D721Med (cell line): ENCODE measurements around the gene FILIP1L.

Source experiments
- DNase-seq: peaks from one replicate; pipeline ENCODE4 v3.0.0; 2011; ENCODE audit warnings: low spot score; ENCODE audit not compliant: insufficient read length
- FAIRE-seq: peaks from 2 replicates; lab custom pipeline; 2011; peaks lifted over from hg19 to GRCh38; lab: Jason Lieb, UNC
- CTCF ChIP-seq: IDR thresholded peaks from 2 replicates; pipeline ENCODE4 v1.5.1; 2012; ENCODE audit warnings: mild to moderate bottlenecking, control low read depth; ENCODE audit not compliant: insufficient read depth; ENCODE audit errors: missing control alignments

Gene FILIP1L

GRCh38 chr3:100027321-100027720, 87.0 kb downstream of the FILIP1L start:
- no peak for TF ChIP-seq CTCF
- FAIRE-seq (no peak), DNase-seq (no peak)

- FAIRE-seq: no peak
- TF ChIP-seq CTCF: no peak
- DNase-seq: no peak
Measured at GRCh38 chr3:100024520-100025303, 89.6 kb downstream of the FILIP1L start.

GRCh38 chr3:100023595-100023994, 90.7 kb downstream of the FILIP1L start:
- no peak for DNase-seq
- no peak for FAIRE-seq
- no peak for TF ChIP-seq CTCF

- no peak for FAIRE-seq
- no peak for TF ChIP-seq CTCF
- DNase-seq: no peak
Measured at GRCh38 chr3:100023150-100023549, 91.2 kb downstream of the FILIP1L start.

DNA sequence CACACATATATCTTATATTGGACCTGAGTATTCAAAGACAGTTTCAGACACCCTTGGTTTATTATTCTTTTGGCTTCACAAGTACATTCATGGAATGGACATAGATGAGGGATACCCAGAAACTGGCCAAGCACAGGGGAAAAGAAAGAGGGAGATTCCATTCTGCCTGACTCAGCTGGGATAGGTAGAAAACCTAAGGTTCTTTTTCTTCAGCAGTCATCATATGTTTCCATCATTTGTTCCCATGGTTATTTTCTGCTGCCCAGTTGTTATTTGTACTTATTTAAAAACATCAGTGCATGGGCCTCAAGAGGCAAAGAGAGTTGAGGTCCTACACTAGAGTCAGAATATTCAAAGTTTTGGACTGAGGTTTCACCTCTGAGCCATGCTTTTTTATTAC, 91.8 kb downstream of the FILIP1L start:
- FAIRE-seq (no peak), DNase-seq (no peak)
- TF ChIP-seq CTCF: no peak

DNA sequence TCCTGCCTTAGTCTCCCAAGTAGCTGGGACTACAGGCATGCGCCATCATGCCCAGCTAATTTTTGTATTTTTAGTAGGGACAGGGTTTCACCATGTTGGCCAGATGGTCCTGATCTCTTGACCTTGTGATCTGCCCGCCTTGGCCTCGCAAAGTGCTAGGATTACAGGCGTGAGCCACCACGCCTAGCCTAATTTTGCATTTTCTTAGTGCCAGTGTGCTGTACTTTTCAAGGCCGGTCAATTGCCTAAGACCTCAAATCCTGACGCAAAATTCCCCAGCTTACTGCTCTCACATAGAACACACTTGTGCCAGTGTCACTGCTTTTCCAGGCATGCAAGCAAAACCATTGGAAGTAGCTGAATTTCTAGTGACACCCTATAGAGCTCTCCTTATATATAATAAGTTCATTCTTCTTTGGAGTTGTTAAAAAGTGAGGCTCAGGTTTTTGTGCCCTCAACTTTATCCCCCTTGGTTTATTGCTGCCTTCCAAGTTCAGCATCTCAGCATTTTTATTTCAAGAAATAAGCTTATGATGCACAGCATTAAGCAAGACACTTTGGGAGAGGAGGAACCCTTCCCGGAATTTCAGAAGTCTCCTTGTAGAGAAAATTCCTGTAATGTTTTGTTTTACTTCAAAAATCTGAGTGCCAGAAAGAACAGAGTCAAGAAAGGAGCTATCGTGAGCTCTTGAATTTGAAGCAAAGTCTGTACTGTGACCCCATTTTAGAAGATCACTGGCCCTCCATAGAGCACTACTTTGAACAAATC, 93.2 kb downstream of the FILIP1L start:
- DNase-seq (no peak), FAIRE-seq (no peak)

More for the DNA sequence above, 93.2 kb downstream of the FILIP1L start:
- TF ChIP-seq CTCF: no peak
